ENCODE measurements around the gene SNAP23.

The SNAP23 gene

DNA sequence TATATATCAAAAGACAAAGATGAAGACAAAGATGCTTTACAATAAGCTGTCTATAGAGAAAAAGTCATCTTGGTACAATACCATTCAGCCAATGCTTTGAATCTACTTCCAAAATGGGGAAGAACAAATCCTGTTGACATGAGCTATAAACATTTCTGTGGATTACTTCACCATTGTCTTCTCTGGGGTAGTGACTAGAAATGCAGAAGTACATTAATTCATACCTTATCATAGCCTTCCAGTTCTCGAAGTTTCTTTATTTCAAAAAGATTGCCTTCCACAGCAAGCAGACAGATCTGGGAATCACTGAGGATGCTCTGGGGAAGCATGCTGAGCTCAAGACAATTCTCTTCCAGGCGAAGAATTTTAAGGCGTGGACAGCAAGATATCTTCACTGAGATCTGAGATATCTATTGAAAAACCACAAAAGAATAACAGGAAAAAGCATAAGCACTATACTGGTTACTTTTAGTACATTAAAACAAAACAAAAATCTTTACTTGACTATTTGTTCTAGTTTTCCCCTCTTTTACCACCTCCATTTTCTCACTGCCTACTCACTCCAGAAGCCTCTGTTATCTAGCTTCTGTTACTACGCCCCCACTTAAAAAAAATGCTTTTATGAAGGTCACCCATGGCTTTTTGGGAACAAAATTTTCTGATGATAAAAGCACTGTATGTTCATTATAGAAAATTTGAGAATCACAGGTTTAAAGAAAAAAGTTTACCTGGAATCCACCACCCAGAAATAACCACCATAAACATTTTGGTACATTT lies 49.6 kb downstream of the SNAP23 start:
- no peak for TF ChIP-seq ZNF70 (CRISPR knock-in tag; IDR thresholded peaks at IDR 0.05)
- TF ChIP-seq SNAI2 (CRISPR knock-in tag; IDR thresholded peaks at IDR 0.05): no peak
- ATAC-seq: no peak

- peak; percentile 62 for ATAC-seq
- TF ChIP-seq ESRRG (CRISPR knock-in tag; IDR thresholded peaks at IDR 0.05) (no peak), CSDC2 (CRISPR knock-in tag; IDR thresholded peaks at IDR 0.05) (no peak), OSR1 (CRISPR knock-in tag; IDR thresholded peaks at IDR 0.05) (no peak), ZC3H10 (CRISPR knock-in tag; IDR thresholded peaks at IDR 0.05) (no peak), RARB (CRISPR knock-in tag; IDR thresholded peaks at IDR 0.05) (no peak), ZFP30 (CRISPR knock-in tag; IDR thresholded peaks at IDR 0.05) (no peak), SNAI2 (CRISPR knock-in tag; IDR thresholded peaks at IDR 0.05) (no peak), ZNF70 (CRISPR knock-in tag; IDR thresholded peaks at IDR 0.05) (no peak), ZNF565 (CRISPR knock-in tag; conservative IDR thresholded peaks at IDR 0.05; ENCODE audit: low read depth) (no peak), CREB5 (CRISPR knock-in tag; IDR thresholded peaks at IDR 0.05; ENCODE audit: low read depth) (no peak), BACH2 (CRISPR knock-in tag; IDR thresholded peaks at IDR 0.05; ENCODE audit: borderline replicate concordance) (no peak)
- TF ChIP-seq, protein P1, sequence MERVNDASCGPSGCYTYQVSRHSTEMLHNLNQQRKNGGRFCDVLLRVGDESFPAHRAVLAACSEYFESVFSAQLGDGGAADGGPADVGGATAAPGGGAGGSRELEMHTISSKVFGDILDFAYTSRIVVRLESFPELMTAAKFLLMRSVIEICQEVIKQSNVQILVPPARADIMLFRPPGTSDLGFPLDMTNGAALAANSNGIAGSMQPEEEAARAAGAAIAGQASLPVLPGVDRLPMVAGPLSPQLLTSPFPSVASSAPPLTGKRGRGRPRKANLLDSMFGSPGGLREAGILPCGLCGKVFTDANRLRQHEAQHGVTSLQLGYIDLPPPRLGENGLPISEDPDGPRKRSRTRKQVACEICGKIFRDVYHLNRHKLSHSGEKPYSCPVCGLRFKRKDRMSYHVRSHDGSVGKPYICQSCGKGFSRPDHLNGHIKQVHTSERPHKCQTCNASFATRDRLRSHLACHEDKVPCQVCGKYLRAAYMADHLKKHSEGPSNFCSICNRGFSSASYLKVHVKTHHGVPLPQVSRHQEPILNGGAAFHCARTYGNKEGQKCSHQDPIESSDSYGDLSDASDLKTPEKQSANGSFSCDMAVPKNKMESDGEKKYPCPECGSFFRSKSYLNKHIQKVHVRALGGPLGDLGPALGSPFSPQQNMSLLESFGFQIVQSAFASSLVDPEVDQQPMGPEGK (CRISPR knock-in tag; IDR thresholded peaks at IDR 0.05; ENCODE audit: borderline replicate concordance): no peak
These were observed 52.4 kb downstream of the SNAP23 start for GRCh38 chr15:42547918-42548248.

GRCh38 chr15:42548249-42549031 lies 53.0 kb downstream of the SNAP23 start, which contains the start of the genes HAUS2 and LRRC57:
TSS of gene HAUS2 (plus strand) at chr15:42548838. CDS start at chr15:42548873, 35 bp downstream.
TSS of gene LRRC57 (minus strand) at chr15:42548793. CDS start at chr15:42548434, 359 bp downstream.
- TF ChIP-seq ESRRG (CRISPR knock-in tag; IDR thresholded peaks at IDR 0.05) (no peak), POU6F1 (CRISPR knock-in tag; IDR thresholded peaks at IDR 0.05; ENCODE audit: borderline replicate concordance, low read depth) (0 out of 2 replicates have a peak, but pooled peaks have one; percentile 58), ZFP30 (CRISPR knock-in tag; IDR thresholded peaks at IDR 0.05) (no peak), ARNTL (CRISPR knock-in tag; IDR thresholded peaks at IDR 0.05; ENCODE audit: borderline replicate concordance, low read depth) (no peak), RARB (CRISPR knock-in tag; IDR thresholded peaks at IDR 0.05) (no peak), PPARA (CRISPR knock-in tag; IDR thresholded peaks at IDR 0.05; ENCODE audit: borderline replicate concordance) (no peak), SNAI2 (CRISPR knock-in tag; IDR thresholded peaks at IDR 0.05) (no peak)
- TF ChIP-seq, protein P1 (CRISPR knock-in tag; IDR thresholded peaks at IDR 0.05; ENCODE audit: borderline replicate concordance): no peak
- peak; percentile 93 for ATAC-seq

DNA sequence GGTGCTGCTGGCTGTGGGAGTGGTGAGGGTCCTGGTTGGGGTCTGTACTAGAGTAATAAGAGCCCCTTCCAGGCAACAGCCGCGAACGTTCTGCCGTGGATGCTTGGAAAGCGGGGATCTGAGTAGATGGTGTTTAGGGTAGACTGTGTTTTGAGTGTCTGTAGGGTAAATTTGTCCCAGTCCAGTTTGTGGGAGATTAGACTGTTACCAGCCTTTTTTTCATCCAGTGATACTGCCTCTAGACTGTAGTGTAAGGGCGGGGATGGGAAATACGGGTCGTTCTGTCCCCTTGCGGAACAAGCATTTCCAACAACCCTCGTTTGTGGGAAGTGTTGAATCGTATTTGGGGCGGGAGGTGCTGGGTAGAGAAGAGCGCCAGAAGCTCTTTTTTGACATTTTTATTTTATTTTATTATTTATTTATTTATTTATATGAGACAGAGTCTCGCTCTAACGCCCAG lies 53.6 kb downstream of the SNAP23 start:
- ATAC-seq: peak; percentile 69

More for the DNA sequence above, 53.6 kb downstream of the SNAP23 start:
- no peak for TF ChIP-seq TSHZ2 (CRISPR knock-in tag; IDR thresholded peaks at IDR 0.05)
- TF ChIP-seq GLIS3 (CRISPR knock-in tag; IDR thresholded peaks at IDR 0.05): no peak
- TF ChIP-seq TOX (CRISPR knock-in tag; IDR thresholded peaks at IDR 0.05; ENCODE audit: borderline replicate concordance): no peak
- TF ChIP-seq POU6F1 (CRISPR knock-in tag; IDR thresholded peaks at IDR 0.05; ENCODE audit: borderline replicate concordance, low read depth): no peak
- no peak for TF ChIP-seq ZNF8 (CRISPR knock-in tag; IDR thresholded peaks at IDR 0.05)
- TF ChIP-seq ESRRG (CRISPR knock-in tag; IDR thresholded peaks at IDR 0.05): no peak
- no peak for TF ChIP-seq TCF4 (CRISPR knock-in tag; IDR thresholded peaks at IDR 0.05; ENCODE audit: borderline replicate concordance)
- TF ChIP-seq, protein P1 (CRISPR knock-in tag; IDR thresholded peaks at IDR 0.05; ENCODE audit: borderline replicate concordance): no peak

Data from SK-N-SH treated with all-trans-retinoic acid at 6 μM for 48 hours (cell line).